T-helper 1 cell treated with Interleukin-12 subunit alpha and Interleukin-12 subunit beta and Interleukin-4 antibody, amounts not matched to agents 30 ng/mL and 1 ng/mL, for 36 hours (primary cell): ENCODE data around the gene FCER1A. TPM values are rescaled to one million over a fixed set of nuclear protein-coding genes. Genes with fewer than 3 reads are reported as not detected.
"Not testable (repeated sequence)": the region's sequence is repeated elsewhere in the genome, so short reads cannot be mapped to it uniquely, and the experiment has no call there.

Experiments
- intact Hi-C: fragments of 100-400 bp; cut with micrococcal nuclease; formaldehyde crosslinking; loops from one replicate; pipeline ENCODE4 v1.15.1; 2024
- total RNA-seq: library from RNA; stranded (reverse); gene quantifications from 2 replicates; pipeline ENCODE4 v1.2.3, GENCODE V29; 2022

The FCER1A gene
- total RNA-seq, 1 donor from 2014 or later, result not detected

DNA sequence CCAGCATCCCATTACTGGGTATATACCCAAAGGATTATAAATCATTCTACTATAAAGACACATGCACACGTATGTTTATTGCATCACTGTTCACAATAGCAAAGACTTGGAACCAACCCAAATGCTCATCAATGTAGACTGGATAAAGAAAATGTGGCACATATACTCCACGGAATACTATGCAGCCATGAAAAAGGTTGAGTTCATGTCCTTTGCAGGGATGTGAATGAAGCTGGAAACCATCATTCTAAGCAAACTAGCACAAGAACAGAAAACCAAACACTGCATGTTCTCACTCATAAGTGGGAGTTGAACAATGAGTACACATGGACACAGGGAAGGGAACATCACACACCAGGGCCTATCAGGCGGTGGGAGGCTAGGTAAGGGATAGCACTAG, 47.2 kb downstream of the FCER1A start:
- intact Hi-C loops, result not testable (repeated sequence)

DNA sequence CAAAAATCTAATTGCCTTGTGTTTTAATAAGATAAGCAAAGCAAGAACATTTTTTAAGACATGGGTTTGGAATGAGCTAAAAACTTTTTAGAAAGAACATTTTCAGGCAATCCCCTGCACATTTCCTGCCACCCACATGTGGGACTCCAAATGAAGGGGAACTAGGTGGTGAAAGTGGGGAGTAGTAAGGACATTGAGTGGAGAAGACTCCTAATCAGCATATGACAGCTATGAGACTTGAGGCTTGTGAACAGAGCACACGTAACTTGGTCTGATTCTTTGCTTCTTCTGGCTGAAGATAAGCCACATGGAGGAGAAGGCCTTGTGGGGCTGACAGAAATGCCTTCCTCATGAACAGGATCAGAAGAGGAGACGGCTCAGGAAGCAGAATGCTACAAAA, 50.3 kb downstream of the FCER1A start:
- intact Hi-C loops, result no loop called here

Other genes starting within 250 kb of the FCER1A start
- 11.6 and 13.8 TPM in 2 replicates for gene AIM2, start 225.6 kb upstream of the FCER1A start, total RNA-seq
- gene CADM3, start 130.7 kb upstream of the FCER1A start, total RNA-seq, result not detected in 2 replicates
- gene ACKR1, start 97.5 kb upstream of the FCER1A start, total RNA-seq, result not detected in 2 replicates
- not detected in 2 replicates for gene OR10J4, start 129.9 kb downstream of the FCER1A start, total RNA-seq
- gene OR10J1, start 137.4 kb downstream of the FCER1A start, total RNA-seq, result not detected in 2 replicates
- not detected in 2 replicates for gene OR10J5, start 233.7 kb downstream of the FCER1A start, total RNA-seq